ENCODE results near the gene RAET1L. TPM values are rescaled to one million over a fixed set of nuclear protein-coding genes. Genes with fewer than 3 reads are reported as not detected.
A peak's percentile ranks its signal among the peaks of the same experiment; 100 is the strongest.
"Not testable (repeated sequence)": the region's sequence is repeated elsewhere in the genome, so short reads cannot be mapped to it uniquely, and the experiment has no call there.

RAET1L gene
- total and polyA plus RNA-seq, 7 donors, result 0.06 to 0.07 TPM; not detected in 5

GRCh38 chr6:149995971-149996370 lies 29.4 kb downstream of the RAET1L start:
- Histone ChIP-seq H3K4me3 (no peak overlapping the region), H3K36me3 (ENCODE audit: insufficient read depth in 1 of 2, low read depth in 1 of 2) (no peaks in the 10 kb centered on the region), H3K4me1 (peaks cover 5% of the 10 kb centered on the region), H3K27ac (no peak overlapping the region), H3K27me3 (ENCODE audit: insufficient read depth in 3 of 3, low read length in 2 of 3) (peaks cover 2 to 71% (median 14%) of the 10 kb centered on the region in 3 donors), H3K9me3 (no peaks in the 10 kb centered on the region)
- TF ChIP-seq, protein P1, sequence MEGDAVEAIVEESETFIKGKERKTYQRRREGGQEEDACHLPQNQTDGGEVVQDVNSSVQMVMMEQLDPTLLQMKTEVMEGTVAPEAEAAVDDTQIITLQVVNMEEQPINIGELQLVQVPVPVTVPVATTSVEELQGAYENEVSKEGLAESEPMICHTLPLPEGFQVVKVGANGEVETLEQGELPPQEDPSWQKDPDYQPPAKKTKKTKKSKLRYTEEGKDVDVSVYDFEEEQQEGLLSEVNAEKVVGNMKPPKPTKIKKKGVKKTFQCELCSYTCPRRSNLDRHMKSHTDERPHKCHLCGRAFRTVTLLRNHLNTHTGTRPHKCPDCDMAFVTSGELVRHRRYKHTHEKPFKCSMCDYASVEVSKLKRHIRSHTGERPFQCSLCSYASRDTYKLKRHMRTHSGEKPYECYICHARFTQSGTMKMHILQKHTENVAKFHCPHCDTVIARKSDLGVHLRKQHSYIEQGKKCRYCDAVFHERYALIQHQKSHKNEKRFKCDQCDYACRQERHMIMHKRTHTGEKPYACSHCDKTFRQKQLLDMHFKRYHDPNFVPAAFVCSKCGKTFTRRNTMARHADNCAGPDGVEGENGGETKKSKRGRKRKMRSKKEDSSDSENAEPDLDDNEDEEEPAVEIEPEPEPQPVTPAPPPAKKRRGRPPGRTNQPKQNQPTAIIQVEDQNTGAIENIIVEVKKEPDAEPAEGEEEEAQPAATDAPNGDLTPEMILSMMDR (IDR thresholded peaks at IDR 0.05), result no peak
- DNase-seq (no peak), ATAC-seq (no peak)
- 82 to 88% (median 85%) methylated on average over 7 of the region's 7 CpGs for WGBS, 3 donors
- intact Hi-C loops (cut with DNase I), result no loop called here

DNA sequence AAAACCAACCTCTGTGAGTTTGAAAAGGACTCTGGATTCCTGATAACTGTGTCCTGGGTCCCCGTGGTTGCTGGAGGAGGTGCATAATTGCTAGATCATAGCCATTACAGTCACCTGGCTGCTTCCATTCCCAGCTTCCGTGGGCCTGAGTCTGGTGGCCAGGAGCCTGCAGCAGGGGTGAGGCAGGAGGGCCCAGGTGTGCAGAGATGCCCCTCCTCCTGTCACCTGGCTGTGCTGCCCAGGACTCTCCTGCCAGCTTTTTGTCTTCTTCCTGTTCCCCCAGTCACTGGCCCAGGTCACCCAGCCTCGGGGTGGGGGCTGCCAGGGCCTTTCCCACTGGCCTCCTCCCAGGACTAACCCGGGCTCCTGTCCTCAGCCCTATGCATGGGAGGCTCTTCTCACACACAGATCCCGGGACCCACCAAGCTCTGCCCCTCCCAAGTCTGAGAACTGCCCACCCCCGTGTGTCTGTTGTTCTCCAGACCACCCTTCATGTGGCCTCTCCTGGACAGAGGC lies 30.0 kb downstream of the RAET1L start:
- no peak for DNase-seq
- H3K36me3 ChIP-seq (ENCODE audit: insufficient read depth in 1 of 2, low read depth in 1 of 2), result no peaks in the 10 kb centered on the region
- WGBS, 3 donors, result 64 to 70% (median 68%) methylated on average over 6 of the region's 6 CpGs
- no peak overlapping the region for H3K27ac ChIP-seq
- no peak for ATAC-seq
- no peak overlapping the region for H3K4me3 ChIP-seq
- peaks cover 12% of the 10 kb centered on the region for H3K4me1 ChIP-seq
- H3K9me3 ChIP-seq, result no peaks in the 10 kb centered on the region
- intact Hi-C loops (cut with DNase I), result no loop called here
- H3K27me3 ChIP-seq (ENCODE audit: insufficient read depth in 3 of 3, low read length in 2 of 3), result peaks cover 2 to 78% (median 20%) of the 10 kb centered on the region in 3 donors
- TF ChIP-seq, protein P1 (IDR thresholded peaks at IDR 0.05), result no peak

- intact Hi-C loops (cut with DNase I), result no loop called here
- Histone ChIP-seq H3K4me3 (no peak overlapping the region), H3K27ac (no peak overlapping the region), H3K9me3 (no peaks in the 10 kb centered on the region), H3K4me1 (peaks cover 17% of the 10 kb centered on the region), H3K36me3 (ENCODE audit: insufficient read depth in 1 of 2, low read depth in 1 of 2) (no peaks in the 10 kb centered on the region), H3K27me3 (ENCODE audit: insufficient read depth in 3 of 3, low read length in 2 of 3) (peaks cover 2 to 98% (median 44%) of the 10 kb centered on the region in 3 donors)
- DNase-seq (no peak), ATAC-seq (no peak)
- 23 to 37% (median 36%) methylated on average over 4 of the region's 4 CpGs for WGBS, 3 donors
- TF ChIP-seq, protein P1 (IDR thresholded peaks at IDR 0.05), result no peak
Observed at GRCh38 chr6:149991838-149992237, 33.5 kb downstream of the RAET1L start.

- H3K4me1 ChIP-seq, result peaks cover 17% of the 10 kb centered on the region
- WGBS, 3 donors, result 0 to 5% (median 4%) methylated on average over 7 of the region's 7 CpGs
- peaks cover 2 to 98% (median 47%) of the 10 kb centered on the region in 3 donors for H3K27me3 ChIP-seq (ENCODE audit: insufficient read depth in 3 of 3, low read length in 2 of 3)
- H3K9me3 ChIP-seq; H3K27ac ChIP-seq; H3K36me3 ChIP-seq (ENCODE audit: insufficient read depth in 1 of 2, low read depth in 1 of 2); H3K4me3 ChIP-seq; DNase-seq; intact Hi-C loops (cut with DNase I): not testable (repeated sequence)
- ATAC-seq, result peak in 1 of 4 donors; percentile 56
Observed at GRCh38 chr6:149991472-149991795, 33.9 kb downstream of the RAET1L start.

- TF ChIP-seq, protein P1 (IDR thresholded peaks at IDR 0.05), result no peak
- DNase-seq, result no peak
- ATAC-seq, result peak in 3 of 4 donors; percentile 19 to 64 (median 28)
- peaks cover 17% of the 10 kb centered on the region for H3K4me1 ChIP-seq
- H3K27me3 ChIP-seq (ENCODE audit: insufficient read depth in 3 of 3, low read length in 2 of 3), result peaks cover 2 to 98% (median 49%) of the 10 kb centered on the region in 3 donors
- peak overlapping the region; percentile 43 for H3K4me3 ChIP-seq
- H3K27ac ChIP-seq, result no peak overlapping the region
- no peaks in the 10 kb centered on the region for H3K9me3 ChIP-seq
- intact Hi-C loops (cut with DNase I), result no loop called here
- 1 to 2% (median 2%) methylated on average over 49 of the region's 49 CpGs for WGBS, 3 donors
- no peaks in the 10 kb centered on the region for H3K36me3 ChIP-seq (ENCODE audit: insufficient read depth in 1 of 2, low read depth in 1 of 2)
Observed at GRCh38 chr6:149990661-149991471, 34.5 kb downstream of the RAET1L start.
